ENCODE data around the gene SLC24A3.

DNA sequence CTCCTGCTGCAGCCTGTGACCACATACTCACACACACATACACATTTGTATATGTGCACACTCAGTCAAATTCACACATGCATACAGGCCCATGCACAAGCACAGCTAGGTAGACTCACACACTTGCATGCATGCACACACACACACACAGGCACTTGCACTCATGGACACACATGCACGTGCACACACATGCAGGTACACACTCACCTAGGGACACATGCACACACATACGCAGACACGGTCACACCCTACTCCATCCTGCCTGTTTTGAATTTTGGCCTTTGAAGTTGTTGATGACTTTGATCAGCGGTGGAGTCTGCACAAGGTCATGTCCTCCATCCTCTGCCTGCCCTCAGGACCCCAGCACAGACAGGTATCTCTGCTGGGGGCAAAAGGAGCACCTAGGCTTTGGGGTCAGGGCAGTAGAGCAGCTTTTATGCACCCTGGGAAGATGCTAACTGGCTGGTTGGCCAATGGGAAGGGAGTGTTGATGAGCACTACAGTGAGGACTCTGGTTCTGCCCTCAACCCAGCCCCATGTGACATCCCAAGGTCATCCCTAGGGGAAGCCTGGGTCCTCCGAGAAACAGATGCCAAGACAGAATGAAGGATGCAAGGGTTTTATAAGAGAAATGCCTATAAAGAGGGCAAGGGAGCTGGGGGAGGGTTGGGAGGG is 218.3 kb downstream of the SLC24A3 start:
- TF ChIP-seq, protein P1, sequence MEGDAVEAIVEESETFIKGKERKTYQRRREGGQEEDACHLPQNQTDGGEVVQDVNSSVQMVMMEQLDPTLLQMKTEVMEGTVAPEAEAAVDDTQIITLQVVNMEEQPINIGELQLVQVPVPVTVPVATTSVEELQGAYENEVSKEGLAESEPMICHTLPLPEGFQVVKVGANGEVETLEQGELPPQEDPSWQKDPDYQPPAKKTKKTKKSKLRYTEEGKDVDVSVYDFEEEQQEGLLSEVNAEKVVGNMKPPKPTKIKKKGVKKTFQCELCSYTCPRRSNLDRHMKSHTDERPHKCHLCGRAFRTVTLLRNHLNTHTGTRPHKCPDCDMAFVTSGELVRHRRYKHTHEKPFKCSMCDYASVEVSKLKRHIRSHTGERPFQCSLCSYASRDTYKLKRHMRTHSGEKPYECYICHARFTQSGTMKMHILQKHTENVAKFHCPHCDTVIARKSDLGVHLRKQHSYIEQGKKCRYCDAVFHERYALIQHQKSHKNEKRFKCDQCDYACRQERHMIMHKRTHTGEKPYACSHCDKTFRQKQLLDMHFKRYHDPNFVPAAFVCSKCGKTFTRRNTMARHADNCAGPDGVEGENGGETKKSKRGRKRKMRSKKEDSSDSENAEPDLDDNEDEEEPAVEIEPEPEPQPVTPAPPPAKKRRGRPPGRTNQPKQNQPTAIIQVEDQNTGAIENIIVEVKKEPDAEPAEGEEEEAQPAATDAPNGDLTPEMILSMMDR (IDR thresholded peaks at IDR 0.05; ENCODE audit: low read depth, low read length, poor library complexity, severe bottlenecking) = no peak
- no peak for TF ChIP-seq EZH2phosphoT487 (IDR thresholded peaks at IDR 0.05; ENCODE audit: borderline replicate concordance, low read length)

Measured in DOHH2 (cell line).